Measurements from ENCODE around the gene DNAAF8.

Gene DNAAF8

DNA sequence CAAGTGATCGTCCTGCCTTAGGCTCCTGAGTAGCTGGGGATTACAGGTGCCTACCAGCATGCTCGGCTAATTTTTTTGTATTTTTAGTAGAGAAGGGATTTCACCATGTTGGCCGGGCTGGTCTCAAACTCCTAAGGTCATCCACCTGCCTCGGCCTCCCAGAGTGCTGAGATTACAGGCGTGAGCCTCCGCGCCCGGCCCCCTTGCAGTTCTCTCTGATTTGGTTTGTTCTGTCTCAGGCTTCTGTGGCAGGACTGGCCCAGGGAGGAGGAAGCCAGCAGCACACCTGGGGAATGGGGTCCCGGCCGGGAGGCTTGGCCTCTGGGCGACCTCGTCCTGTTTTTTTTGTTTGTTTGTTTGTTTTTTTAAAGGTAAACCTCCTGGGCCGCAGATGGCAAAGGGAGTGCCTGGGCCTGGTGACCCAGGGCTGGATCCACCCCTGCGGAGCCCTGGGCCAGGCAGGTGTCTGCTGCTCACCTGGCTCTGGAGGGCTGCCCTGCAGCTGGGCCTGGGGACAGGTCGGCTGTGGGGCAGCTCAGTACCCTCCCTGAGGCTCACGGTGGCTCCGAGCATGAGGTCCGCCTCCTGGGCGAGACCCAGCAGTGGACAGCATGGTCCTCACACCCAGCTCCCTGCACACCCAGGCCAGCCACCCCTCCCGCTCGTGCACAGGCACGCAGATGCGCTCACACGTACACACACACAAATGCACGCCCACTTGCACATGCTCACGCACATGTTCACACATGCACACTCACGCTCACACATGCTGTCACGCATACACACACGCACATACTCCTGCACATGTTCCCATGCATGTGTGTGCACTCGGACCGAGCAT lies 44.3 kb upstream of the DNAAF8 start:
- Histone ChIP-seq H3K4me3 (ENCODE audit: low read length) (no peak overlapping the region), H3F3A (ENCODE audit: insufficient read depth, low read length) (no peaks in the 10 kb centered on the region), H3K4me1 (ENCODE audit: low read length) (peaks cover 7% of the 10 kb centered on the region; the same call in 1 of the 2 replicates), H3K36me3 (replicated peaks; ENCODE audit: insufficient read depth, low read length) (no peaks in the 10 kb centered on the region), H3K9me2 (replicated peaks; ENCODE audit: insufficient read depth, low read length) (no peaks in the 10 kb centered on the region), H3K9me3 (replicated peaks; ENCODE audit: insufficient read depth, low read length) (no peaks in the 10 kb centered on the region), H3K27me3 (replicated peaks; ENCODE audit: insufficient read depth, low read length) (no peaks in the 10 kb centered on the region), H3K79me2 (ENCODE audit: low read length) (peaks cover 15% of the 10 kb centered on the region), H3K27ac (ENCODE audit: low read length) (no peak overlapping the region), H4K20me1 (ENCODE audit: insufficient read depth, low read length) (no peaks in the 10 kb centered on the region), H2AFZ (ENCODE audit: low read length) (no peak overlapping the region), H3K4me2 (ENCODE audit: low read depth, low read length) (no peak overlapping the region), H3K9ac (ENCODE audit: low read length) (no peak overlapping the region)
- no peak for DNase-seq
- TF ChIP-seq EZH2phosphoT487 (IDR thresholded peaks at IDR 0.05; ENCODE audit: low read length) (no peak), EZH2 (optimal IDR thresholded peaks at IDR 0.05; ENCODE audit: low read depth, low read length) (no peak)
- TF ChIP-seq, protein P1, sequence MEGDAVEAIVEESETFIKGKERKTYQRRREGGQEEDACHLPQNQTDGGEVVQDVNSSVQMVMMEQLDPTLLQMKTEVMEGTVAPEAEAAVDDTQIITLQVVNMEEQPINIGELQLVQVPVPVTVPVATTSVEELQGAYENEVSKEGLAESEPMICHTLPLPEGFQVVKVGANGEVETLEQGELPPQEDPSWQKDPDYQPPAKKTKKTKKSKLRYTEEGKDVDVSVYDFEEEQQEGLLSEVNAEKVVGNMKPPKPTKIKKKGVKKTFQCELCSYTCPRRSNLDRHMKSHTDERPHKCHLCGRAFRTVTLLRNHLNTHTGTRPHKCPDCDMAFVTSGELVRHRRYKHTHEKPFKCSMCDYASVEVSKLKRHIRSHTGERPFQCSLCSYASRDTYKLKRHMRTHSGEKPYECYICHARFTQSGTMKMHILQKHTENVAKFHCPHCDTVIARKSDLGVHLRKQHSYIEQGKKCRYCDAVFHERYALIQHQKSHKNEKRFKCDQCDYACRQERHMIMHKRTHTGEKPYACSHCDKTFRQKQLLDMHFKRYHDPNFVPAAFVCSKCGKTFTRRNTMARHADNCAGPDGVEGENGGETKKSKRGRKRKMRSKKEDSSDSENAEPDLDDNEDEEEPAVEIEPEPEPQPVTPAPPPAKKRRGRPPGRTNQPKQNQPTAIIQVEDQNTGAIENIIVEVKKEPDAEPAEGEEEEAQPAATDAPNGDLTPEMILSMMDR (IDR thresholded peaks at IDR 0.05; ENCODE audit: low read length): no peak

DNA sequence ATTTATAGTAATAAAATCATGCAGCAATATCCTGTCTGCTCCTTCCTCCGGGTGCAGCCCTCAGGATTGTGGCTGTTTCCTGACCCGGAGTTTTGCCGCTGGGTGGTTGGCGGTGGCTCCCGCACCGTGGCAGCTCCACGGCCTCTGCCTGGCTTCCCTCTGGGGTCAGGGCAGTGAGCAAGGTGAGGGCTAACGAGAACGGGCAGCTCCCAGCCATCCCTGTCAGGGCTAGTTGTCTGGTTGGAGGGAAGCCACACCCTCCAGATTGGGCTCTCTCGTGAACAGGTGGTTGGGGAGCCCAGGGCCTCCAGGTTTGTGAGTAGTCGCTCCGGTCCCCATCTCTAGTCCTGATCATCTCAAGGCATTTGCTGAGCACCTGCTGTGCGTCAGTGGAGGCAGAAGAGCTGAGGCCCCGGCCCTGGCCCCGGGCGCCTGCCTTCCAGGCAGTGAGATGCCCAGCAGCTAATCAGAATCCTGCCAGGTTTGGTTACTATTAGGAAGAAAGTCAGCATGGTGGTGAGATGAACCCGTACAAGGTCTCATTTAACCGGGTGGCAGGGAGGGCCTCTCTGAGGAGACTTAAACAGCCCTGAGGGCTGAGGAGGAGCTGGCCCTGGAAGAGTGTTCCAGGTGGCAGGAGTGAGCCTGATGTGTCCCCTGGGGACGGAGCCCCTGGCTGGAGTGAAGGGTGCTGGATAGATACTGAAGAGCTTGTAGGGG lies 43.2 kb upstream of the DNAAF8 start:
- Histone ChIP-seq H3K36me3 (replicated peaks; ENCODE audit: insufficient read depth, low read length) (no peaks in the 10 kb centered on the region), H3K9me3 (replicated peaks; ENCODE audit: insufficient read depth, low read length) (no peaks in the 10 kb centered on the region), H3K9me2 (replicated peaks; ENCODE audit: insufficient read depth, low read length) (no peaks in the 10 kb centered on the region), H2AFZ (ENCODE audit: low read length) (no peak overlapping the region), H4K20me1 (ENCODE audit: insufficient read depth, low read length) (no peaks in the 10 kb centered on the region), H3K9ac (ENCODE audit: low read length) (no peak overlapping the region), H3F3A (ENCODE audit: insufficient read depth, low read length) (no peaks in the 10 kb centered on the region), H3K79me2 (ENCODE audit: low read length) (peaks cover 25% of the 10 kb centered on the region), H3K4me2 (ENCODE audit: low read depth, low read length) (no peak overlapping the region), H3K27ac (ENCODE audit: low read length) (no peak overlapping the region), H3K27me3 (replicated peaks; ENCODE audit: insufficient read depth, low read length) (no peaks in the 10 kb centered on the region), H3K4me1 (ENCODE audit: low read length) (peaks cover 7% of the 10 kb centered on the region; the same call in 1 of the 2 replicates), H3K4me3 (ENCODE audit: low read length) (no peak overlapping the region)
- TF ChIP-seq, protein P1 (IDR thresholded peaks at IDR 0.05; ENCODE audit: low read length): no peak
- TF ChIP-seq EZH2 (optimal IDR thresholded peaks at IDR 0.05; ENCODE audit: low read depth, low read length): no peak
- TF ChIP-seq EZH2phosphoT487 (IDR thresholded peaks at IDR 0.05; ENCODE audit: low read length): no peak
- DNase-seq: no peak

DNA sequence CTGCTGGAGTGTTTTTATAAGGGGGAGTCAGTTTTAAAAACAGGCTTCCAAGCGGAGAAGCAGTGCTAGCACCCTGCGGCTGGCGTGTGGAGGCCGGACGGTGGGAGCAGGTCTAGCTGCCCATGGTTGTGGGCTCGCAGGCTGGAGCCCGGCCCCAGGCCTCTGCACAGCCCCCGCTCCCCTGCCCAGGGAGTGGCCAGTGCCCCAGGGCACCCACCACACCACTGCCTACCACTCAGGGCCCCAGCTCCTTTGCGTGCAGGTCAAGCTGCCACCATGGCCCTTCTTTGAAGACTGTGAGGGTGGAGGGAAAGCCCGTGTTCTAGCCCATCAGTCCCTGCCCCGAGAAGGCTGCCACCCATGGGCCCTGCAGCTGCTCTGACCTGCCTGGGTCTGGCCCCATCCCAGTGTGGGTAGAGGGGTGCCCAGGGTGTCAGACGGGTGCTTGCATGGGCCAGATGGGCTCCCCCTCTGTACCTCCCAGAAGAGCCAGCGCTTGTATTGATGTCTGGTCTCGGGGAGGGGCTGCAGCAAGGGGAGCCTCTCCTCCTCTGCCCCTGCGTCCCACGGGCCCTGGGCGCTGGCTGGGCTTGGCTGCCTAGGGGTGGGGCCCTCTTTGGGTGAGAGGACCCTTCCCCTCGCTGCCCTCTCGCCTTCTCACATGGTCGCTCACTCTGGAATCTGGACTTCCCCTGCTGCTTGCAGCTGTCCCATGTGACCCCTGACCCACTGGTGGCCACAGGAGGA lies 42.5 kb upstream of the DNAAF8 start:
- peaks cover 25% of the 10 kb centered on the region for H3K79me2 ChIP-seq (ENCODE audit: low read length)
- no peaks in the 10 kb centered on the region for H3K9me2 ChIP-seq (replicated peaks; ENCODE audit: insufficient read depth, low read length)
- no peak for DNase-seq
- no peaks in the 10 kb centered on the region for H4K20me1 ChIP-seq (ENCODE audit: insufficient read depth, low read length)
- H3K4me3 ChIP-seq (ENCODE audit: low read length): no peak overlapping the region
- no peak overlapping the region for H3K4me2 ChIP-seq (ENCODE audit: low read depth, low read length)
- peaks cover 7% of the 10 kb centered on the region; the same call in 1 of the 2 replicates for H3K4me1 ChIP-seq (ENCODE audit: low read length)
- no peaks in the 10 kb centered on the region for H3K36me3 ChIP-seq (replicated peaks; ENCODE audit: insufficient read depth, low read length)
- no peaks in the 10 kb centered on the region for H3K9me3 ChIP-seq (replicated peaks; ENCODE audit: insufficient read depth, low read length)
- no peak overlapping the region for H2AFZ ChIP-seq (ENCODE audit: low read length)
- no peaks in the 10 kb centered on the region for H3K27me3 ChIP-seq (replicated peaks; ENCODE audit: insufficient read depth, low read length)
- H3F3A ChIP-seq (ENCODE audit: insufficient read depth, low read length): no peaks in the 10 kb centered on the region
- TF ChIP-seq EZH2phosphoT487 (IDR thresholded peaks at IDR 0.05; ENCODE audit: low read length): no peak
- TF ChIP-seq EZH2 (optimal IDR thresholded peaks at IDR 0.05; ENCODE audit: low read depth, low read length): no peak
- TF ChIP-seq, protein P1 (IDR thresholded peaks at IDR 0.05; ENCODE audit: low read length): no peak
- no peak overlapping the region for H3K9ac ChIP-seq (ENCODE audit: low read length)
- H3K27ac ChIP-seq (ENCODE audit: low read length): no peak overlapping the region

All from MM.1S (cell line).